Uterus (tissue), 2 donors: ENCODE data around the gene RAB22A.

Experiments
- POLR2A ChIP-seq, 2 donors: fragments of 450-650 bp; IDR thresholded peaks; one replicate each; pipeline ENCODE4 v1.6.1; 2016; ENCODE audit warnings: antibody characterized with exemption in 2 of 2, mild to moderate bottlenecking in 1 of 2, moderate library complexity in 1 of 2
- TF ChIP-seq, protein P1 (sequence below), 4 experiments: fragments of 200-600 bp in 2 of 4; fragments of 450-650 bp in 2 of 4; sonication (generic) in 2 of 4; IDR thresholded peaks; one replicate each; pipeline ENCODE4 v1.5.1; 2016 to 2019; ENCODE audit warnings: antibody characterized with exemption in 4 of 4, mild to moderate bottlenecking in 2 of 4, moderate library complexity in 1 of 4

DNA sequence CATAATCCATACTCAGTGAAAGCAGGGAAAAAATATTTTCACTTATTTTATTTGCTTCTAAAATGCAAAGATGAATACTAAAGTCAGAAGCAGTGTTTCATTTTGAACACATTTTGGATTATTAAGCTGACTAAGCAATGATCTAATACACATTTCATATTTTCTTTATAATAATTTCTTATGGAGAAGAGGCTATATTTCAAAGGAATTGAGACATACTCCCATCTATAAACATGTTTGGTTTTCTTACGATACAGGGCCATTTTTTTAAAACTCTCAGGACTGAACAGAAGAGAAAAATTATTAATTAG, 52.6 kb downstream of the RAB22A start:
- TF ChIP-seq, protein P1, sequence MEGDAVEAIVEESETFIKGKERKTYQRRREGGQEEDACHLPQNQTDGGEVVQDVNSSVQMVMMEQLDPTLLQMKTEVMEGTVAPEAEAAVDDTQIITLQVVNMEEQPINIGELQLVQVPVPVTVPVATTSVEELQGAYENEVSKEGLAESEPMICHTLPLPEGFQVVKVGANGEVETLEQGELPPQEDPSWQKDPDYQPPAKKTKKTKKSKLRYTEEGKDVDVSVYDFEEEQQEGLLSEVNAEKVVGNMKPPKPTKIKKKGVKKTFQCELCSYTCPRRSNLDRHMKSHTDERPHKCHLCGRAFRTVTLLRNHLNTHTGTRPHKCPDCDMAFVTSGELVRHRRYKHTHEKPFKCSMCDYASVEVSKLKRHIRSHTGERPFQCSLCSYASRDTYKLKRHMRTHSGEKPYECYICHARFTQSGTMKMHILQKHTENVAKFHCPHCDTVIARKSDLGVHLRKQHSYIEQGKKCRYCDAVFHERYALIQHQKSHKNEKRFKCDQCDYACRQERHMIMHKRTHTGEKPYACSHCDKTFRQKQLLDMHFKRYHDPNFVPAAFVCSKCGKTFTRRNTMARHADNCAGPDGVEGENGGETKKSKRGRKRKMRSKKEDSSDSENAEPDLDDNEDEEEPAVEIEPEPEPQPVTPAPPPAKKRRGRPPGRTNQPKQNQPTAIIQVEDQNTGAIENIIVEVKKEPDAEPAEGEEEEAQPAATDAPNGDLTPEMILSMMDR (IDR thresholded peaks at IDR 0.05): no peak
- no peak for TF ChIP-seq POLR2A (IDR thresholded peaks at IDR 0.05)
